Measurements from ENCODE around the gene DMD. TPM values are rescaled to one million over a fixed set of nuclear protein-coding genes. Genes with fewer than 3 reads are reported as not detected.

The DMD gene
- total and polyA plus RNA-seq, 2 of the 13 experiments (the other 11 are each of a cell fraction or from before 2014, with no cell fraction given) = 17.6 to 25.9 TPM

DNA sequence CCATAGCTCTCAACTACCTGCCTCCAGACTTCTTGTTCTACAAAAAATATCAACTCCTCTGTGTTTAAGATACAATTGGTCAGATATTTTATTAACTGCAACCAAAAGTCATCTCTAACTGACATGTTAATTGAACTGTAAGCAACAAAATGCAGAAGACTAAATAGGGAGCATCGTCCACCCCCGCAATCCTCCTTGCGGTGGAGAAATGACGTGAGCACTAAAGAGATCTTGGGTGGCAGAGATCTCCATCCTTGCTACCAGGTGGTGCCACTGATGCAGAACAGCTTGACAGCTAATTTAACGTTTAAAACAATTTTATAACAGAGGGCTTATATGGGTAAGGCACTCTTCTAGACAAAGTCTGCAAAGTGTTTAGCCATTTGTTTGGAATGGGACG lies 1975.1 kb downstream of the DMD start (continued):
- TF ChIP-seq CC2D1A (CRISPR knock-in tag; IDR thresholded peaks at IDR 0.05) = no peak
- TF ChIP-seq, protein P1, sequence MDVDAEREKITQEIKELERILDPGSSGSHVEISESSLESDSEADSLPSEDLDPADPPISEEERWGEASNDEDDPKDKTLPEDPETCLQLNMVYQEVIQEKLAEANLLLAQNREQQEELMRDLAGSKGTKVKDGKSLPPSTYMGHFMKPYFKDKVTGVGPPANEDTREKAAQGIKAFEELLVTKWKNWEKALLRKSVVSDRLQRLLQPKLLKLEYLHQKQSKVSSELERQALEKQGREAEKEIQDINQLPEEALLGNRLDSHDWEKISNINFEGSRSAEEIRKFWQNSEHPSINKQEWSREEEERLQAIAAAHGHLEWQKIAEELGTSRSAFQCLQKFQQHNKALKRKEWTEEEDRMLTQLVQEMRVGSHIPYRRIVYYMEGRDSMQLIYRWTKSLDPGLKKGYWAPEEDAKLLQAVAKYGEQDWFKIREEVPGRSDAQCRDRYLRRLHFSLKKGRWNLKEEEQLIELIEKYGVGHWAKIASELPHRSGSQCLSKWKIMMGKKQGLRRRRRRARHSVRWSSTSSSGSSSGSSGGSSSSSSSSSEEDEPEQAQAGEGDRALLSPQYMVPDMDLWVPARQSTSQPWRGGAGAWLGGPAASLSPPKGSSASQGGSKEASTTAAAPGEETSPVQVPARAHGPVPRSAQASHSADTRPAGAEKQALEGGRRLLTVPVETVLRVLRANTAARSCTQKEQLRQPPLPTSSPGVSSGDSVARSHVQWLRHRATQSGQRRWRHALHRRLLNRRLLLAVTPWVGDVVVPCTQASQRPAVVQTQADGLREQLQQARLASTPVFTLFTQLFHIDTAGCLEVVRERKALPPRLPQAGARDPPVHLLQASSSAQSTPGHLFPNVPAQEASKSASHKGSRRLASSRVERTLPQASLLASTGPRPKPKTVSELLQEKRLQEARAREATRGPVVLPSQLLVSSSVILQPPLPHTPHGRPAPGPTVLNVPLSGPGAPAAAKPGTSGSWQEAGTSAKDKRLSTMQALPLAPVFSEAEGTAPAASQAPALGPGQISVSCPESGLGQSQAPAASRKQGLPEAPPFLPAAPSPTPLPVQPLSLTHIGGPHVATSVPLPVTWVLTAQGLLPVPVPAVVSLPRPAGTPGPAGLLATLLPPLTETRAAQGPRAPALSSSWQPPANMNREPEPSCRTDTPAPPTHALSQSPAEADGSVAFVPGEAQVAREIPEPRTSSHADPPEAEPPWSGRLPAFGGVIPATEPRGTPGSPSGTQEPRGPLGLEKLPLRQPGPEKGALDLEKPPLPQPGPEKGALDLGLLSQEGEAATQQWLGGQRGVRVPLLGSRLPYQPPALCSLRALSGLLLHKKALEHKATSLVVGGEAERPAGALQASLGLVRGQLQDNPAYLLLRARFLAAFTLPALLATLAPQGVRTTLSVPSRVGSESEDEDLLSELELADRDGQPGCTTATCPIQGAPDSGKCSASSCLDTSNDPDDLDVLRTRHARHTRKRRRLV (CRISPR knock-in tag; IDR thresholded peaks at IDR 0.05) = no peak
- TF ChIP-seq, protein P2, sequence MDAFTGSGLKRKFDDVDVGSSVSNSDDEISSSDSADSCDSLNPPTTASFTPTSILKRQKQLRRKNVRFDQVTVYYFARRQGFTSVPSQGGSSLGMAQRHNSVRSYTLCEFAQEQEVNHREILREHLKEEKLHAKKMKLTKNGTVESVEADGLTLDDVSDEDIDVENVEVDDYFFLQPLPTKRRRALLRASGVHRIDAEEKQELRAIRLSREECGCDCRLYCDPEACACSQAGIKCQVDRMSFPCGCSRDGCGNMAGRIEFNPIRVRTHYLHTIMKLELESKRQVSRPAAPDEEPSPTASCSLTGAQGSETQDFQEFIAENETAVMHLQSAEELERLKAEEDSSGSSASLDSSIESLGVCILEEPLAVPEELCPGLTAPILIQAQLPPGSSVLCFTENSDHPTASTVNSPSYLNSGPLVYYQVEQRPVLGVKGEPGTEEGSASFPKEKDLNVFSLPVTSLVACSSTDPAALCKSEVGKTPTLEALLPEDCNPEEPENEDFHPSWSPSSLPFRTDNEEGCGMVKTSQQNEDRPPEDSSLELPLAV (CRISPR knock-in tag; conservative IDR thresholded peaks at IDR 0.05; ENCODE audit: low read depth) = no peak
- TF ChIP-seq, protein P3, sequence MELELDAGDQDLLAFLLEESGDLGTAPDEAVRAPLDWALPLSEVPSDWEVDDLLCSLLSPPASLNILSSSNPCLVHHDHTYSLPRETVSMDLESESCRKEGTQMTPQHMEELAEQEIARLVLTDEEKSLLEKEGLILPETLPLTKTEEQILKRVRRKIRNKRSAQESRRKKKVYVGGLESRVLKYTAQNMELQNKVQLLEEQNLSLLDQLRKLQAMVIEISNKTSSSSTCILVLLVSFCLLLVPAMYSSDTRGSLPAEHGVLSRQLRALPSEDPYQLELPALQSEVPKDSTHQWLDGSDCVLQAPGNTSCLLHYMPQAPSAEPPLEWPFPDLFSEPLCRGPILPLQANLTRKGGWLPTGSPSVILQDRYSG (CRISPR knock-in tag; IDR thresholded peaks at IDR 0.05) = no peak

DNA sequence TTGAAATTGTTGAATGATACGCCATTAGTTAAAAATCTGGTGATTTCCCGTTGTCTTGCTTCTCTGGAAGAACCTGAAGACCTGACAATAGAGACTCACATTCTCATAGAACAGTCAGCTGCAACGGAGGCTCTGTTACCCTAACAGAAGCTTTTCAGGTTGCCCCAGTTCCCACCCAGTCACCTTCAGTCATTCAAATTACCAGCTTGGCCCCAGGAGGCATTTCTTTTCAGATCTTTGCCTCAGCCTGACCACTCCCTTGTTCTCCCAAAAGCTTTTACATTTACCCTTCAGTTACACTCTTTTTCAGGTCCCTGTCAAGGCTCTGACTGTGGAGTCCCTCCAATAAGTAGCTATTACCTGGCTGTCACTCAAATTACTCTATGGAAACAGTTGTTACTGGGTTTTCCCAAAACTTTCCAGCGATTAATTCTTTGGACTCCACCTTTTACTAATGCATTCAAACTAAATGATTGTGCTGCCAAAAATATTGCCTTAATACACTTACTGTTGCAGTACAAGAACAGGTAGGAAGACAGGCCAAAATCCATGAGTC lies 1977.3 kb downstream of the DMD start:
- FAIRE-seq = no peak
- DNase-seq (ENCODE audit: low spot score) = no peak
- WGBS (ENCODE audit: low lambda C conversion rate) = 69% methylated on average over 4 of the region's 4 CpGs
- TF ChIP-seq ISX (CRISPR knock-in tag; conservative IDR thresholded peaks at IDR 0.05) (no peak), HNRNPUL1 (IDR thresholded peaks at IDR 0.05; ENCODE audit: low read depth, low read length) (no peak), RAD51 (IDR thresholded peaks at IDR 0.05; ENCODE audit: borderline replicate concordance) (no peak)
- H3K27ac ChIP-seq (ENCODE audit: extremely low read length, insufficient read depth, low read length) = no peak overlapping the region
- ChIA-PET POLR2A (no interaction called here), CTCF (ENCODE audit: low intra/inter-chr PET ratio, low total read pairs) (no interaction called here)
- H4K20me1 ChIP-seq (ENCODE audit: insufficient read depth, low read length) = no peaks in the 10 kb centered on the region
- no peaks in the 10 kb centered on the region; a peak in 1 of 5 replicates for H3K36me3 ChIP-seq (replicated peaks in 1 of 2; ENCODE audit: control insufficient read depth in 1 of 2, insufficient read depth in 2 of 2, low read length in 2 of 2)
- no peak overlapping the region for H3K4me2 ChIP-seq (ENCODE audit: low read depth, low read length)
- no peak overlapping the region for H3K9ac ChIP-seq (ENCODE audit: insufficient read depth, low read depth, low read length)
- H2AFZ ChIP-seq (ENCODE audit: low read length) = no peak overlapping the region
- no peaks in the 10 kb centered on the region for H3K4me1 ChIP-seq (ENCODE audit: insufficient read depth, low read length)
- in situ Hi-C loops (cut with HindIII; ENCODE audit: extremely low pct_ligation_motif_present, low pct_unique_long_range_greater_than_20kb) = no loop called here
- no peak for ATAC-seq
- BruUV-seq (replicated peaks) = no TSS peak
- H3K79me2 ChIP-seq (ENCODE audit: insufficient read depth, low read length) = peaks cover 2% of the 10 kb centered on the region
- H3K4me3 ChIP-seq (replicated peaks in 1 of 3; ENCODE audit: insufficient read depth in 1 of 3, low read depth in 2 of 3, low read length in 3 of 3) = no peak overlapping the region
- H3K27me3 ChIP-seq (ENCODE audit: control insufficient read depth in 1 of 2, insufficient read depth in 2 of 2, low read length in 2 of 2) = no peaks in the 10 kb centered on the region
- H3K9me3 ChIP-seq (ENCODE audit: low read length) = no peaks in the 10 kb centered on the region
- intact Hi-C loops (cut with micrococcal nuclease; ENCODE audit: unreplicated experiment) = no loop called here

All from HepG2 (cell line).